GM20431 (cell line): ENCODE results near the gene CRTC2.
"Not testable (repeated sequence)": the region's sequence is repeated elsewhere in the genome, so short reads cannot be mapped to it uniquely, and the experiment has no call there.

Source experiments
- in situ Hi-C: fragments of 300-500 bp; cut with MseI, MboI; formaldehyde crosslinking; loops from one replicate; pipeline ENCODE4 v1.15.0; 2020; ENCODE audit warnings: low sequenced_read_pairs; ENCODE audit not compliant: unreplicated experiment

CRTC2 gene

GRCh38 chr1:153907134-153907533 is 51.3 kb downstream of the CRTC2 start:
- in situ Hi-C loops, result no loop called here

DNA sequence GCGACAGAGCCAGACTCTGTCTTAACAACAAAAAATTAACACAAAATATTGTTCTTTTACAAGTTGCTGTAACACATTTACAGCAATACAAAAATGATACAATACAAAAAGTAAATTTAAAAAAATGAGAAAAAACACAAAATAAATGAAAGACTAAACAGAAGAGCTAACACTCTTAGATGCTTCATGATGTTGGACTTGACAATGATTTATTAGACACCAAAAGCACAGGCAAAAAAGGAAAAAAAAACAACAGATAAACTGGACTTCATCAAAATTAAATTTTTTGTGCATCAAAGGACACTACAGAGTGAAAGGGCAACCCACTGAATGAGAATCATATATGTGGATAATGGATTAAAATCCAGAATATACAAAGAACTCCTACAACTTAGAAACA is 52.0 kb downstream of the CRTC2 start:
- in situ Hi-C loops, result no loop called here

GRCh38 chr1:153905908-153906307 is 52.5 kb downstream of the CRTC2 start:
- in situ Hi-C loops, result not testable (repeated sequence)

DNA sequence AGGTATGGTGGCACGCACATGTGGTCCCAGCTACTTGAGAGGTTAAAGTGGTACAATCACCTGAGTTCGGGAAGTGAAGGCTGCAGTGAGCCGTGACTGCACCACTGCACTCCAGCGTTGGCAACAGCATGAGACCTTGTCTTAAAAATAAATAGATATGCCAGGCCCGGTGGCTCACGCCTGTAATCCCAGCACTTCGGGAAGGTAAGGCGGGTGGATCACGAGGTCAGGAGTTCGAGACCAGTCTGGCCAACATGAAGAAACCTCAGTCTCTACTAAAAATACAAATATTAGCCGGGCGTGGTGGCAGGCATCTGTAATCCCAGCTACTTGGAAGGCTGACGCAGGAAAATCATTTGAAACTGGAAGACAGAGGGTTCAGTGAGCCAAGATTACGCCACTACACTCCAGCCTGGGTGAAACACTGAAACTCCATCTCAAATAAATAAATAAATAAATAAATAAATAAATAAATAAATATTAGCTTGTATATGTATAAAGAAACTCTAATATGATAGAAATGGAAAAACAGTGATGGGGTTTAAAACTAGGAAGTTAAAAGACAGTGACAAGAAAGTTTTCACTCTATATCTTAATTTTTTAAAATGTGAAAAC is 54.5 kb downstream of the CRTC2 start:
- in situ Hi-C loops, result no loop called here

GRCh38 chr1:153899509-153899908 is 58.9 kb downstream of the CRTC2 start:
- in situ Hi-C loops, result no loop called here
